DMS 273 (cell line): Measurements from ENCODE around the gene KBTBD13.
"Not testable (repeated sequence)": the region's sequence is repeated elsewhere in the genome, so short reads cannot be mapped to it uniquely, and the experiment has no call there.

ENCODE experiments used
- DNase-seq: peaks from one replicate; lab custom pipeline; 2025; ENCODE audit not compliant: unreplicated experiment; lab: John Stamatoyannopoulos, UW

KBTBD13 gene

GRCh38 chr15:65087873-65088642, 11.5 kb downstream of the KBTBD13 start:
- no peak for DNase-seq

DNA sequence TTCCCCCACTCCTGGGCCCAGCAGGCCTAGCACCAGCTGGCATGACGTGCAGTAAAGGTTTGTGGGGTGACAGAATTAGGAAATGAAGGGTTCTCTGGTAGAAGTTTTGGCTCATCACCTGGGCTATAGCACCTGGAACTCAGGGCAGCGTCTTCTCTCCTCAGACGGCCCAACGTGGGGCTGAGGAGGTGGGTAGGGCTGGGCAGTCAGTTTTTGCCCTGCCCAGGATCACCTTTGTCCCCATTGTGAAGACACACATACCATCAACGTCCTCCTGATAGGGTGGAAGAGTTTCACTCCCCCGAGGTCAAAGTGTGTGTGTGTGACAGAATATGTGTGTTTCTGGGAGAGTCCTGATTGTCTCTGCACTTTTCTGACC, 12.1 kb downstream of the KBTBD13 start:
- no peak for DNase-seq

- no peak for DNase-seq
Measured at GRCh38 chr15:65089206-65089824, 12.8 kb downstream of the KBTBD13 start.

GRCh38 chr15:65091946-65092770, 15.6 kb downstream of the KBTBD13 start:
- no peak for DNase-seq

DNA sequence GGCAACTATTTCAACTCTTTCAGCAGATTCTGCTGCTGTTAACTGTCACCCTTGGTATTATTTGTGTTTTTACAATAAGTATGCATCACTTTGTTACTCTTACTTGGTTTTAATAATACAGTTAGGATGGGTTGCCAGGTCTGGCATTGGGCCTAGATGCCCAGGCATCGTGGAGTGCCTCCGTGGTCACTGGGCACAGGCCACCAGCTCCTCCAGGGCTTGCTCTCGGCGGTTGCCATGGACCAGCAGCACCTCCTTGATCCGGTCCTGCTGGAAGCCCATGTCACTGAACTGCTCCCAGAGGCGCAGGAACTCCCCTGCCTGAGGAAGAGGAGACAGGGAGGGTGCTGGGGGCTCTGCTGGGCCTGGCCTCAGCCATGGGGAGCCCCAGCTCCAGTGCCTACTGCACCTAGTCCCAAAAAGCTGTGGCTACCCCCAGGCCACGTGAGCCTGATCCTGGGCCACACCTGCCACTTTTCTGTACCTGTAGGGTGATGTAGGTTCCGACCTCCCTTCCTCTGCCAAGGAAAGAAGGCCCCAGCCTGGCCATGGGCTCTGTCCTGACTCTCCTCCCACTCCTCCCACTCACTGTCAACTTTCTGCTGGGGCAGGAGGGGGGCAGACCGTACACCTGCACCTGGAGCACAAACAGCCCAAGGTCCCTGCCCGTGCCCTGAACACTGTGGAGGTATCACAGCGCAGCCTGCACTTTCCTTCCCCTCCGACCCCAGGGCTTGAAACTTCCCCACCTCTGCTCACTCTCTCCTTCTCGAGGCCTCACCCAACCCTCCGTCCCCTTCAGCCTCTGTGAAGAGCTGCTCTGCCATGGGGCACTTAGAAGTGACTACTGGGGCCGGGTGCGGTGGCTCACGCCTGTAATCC, 16.6 kb downstream of the KBTBD13 start:
- DNase-seq, result no peak

DNA sequence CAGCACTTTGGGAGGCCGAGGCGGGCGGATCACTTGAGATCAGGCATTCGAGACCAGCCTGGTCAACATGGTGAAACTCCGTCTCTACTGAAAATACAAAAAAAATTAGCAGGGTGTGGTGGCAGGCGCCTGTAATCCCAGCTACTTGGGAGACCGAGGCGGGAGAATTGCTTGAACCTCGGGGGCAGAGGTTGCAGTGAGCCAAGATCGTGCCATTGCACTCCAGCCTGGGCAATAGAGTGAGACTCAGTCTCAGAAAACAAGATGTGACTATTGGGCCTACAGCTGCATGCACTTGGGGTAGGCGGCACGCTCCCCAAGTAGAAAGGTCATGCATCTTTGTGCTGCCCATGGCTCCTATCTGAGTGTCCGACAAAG, 17.2 kb downstream of the KBTBD13 start:
- DNase-seq, result not testable (repeated sequence)

DNA sequence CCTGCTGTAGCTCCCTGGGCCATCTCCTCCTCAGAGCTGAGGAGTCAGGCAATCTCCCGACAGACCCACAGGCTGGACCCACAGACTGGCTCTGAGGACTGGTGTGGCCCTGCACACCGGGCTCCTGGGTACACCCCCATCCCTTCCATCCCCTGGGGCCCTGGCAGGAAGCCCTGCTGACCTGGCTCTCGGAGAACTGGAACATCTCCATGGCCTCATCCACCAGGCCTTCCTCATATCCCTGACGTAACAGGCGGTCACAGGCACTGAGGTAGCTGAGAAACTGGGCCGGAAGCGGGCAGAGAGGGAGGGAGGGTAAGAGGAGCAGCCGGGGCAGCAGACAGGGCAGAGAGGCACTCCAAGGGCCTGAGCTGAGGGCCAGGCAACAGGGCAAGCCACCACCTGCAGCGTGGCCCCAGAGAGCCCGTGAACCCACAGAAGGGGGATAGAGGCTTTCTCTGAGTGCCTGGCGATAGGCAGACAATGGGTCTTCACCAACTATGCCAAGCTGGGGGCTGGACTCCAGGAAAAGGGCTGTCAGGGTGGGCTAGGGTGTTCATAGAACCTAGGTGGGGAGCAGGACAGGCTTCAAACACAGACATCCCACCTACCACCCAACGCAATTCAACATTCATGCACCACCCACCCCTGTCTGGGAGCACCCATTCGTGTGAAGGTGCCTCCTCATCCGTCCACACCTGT, 17.9 kb downstream of the KBTBD13 start:
- DNase-seq, result no peak

DNA sequence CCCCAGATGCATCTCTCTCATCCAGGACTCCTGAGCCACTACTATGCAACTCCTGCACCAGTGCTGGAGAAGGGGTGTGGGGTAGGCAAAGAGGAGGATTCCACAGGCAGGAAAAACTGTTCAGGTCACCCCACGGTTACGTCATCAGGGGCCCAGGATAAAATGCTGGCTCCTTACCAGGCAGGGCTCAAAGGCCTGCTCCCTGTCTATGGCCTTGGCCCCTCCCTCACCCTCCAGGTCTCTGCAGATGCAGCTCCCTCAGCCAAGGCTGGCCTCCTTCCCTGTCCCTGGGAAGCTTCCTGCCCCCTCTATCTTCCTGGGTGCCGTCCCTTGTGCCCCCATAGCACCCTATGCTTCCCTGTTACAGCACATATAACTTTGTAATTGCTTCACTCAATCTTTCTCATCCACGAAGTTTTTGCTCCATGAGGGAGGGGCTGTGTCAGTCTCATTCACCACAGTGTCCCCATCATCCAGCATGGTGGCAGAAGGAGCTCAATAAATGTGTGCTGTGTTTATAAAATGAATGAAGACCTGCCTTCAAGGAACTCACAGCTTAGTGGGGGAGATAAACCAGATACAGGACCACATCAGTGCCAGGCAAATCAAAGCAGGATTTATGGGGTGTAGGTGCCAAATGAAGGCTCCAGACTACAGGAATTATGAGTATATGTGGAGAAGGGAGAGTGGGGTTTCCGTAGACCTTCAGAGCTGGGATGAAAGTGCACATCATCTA, 18.6 kb downstream of the KBTBD13 start:
- no peak for DNase-seq

- no peak for DNase-seq
Measured at GRCh38 chr15:65095747-65096104, 19.2 kb downstream of the KBTBD13 start.

- DNase-seq, result peak; percentile 7
Measured at GRCh38 chr15:65096481-65097385, 20.2 kb downstream of the KBTBD13 start.

- DNase-seq, result no peak
Measured at GRCh38 chr15:65097651-65098263, 21.2 kb downstream of the KBTBD13 start.

GRCh38 chr15:65099336-65099735, 22.8 kb downstream of the KBTBD13 start:
- no peak for DNase-seq

DNA sequence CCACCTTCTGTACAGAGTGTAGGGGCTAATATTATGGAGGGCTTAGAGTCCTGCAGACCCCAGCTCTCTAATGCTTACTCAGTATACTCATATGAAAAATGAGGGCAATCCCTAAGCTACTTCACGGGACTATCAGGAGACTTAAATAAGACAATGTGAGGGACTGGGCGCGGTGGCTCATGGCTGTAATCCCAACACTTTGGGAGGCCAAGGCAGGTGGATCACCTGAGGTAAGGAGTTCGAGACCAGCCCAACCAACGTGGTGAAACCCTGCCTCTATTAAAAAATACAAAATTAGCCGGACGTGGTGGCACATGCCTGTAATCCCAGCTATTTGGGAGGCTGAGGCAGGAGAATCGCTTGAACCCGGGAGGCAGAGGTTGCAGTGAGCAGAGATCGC, 23.3 kb downstream of the KBTBD13 start:
- not testable (repeated sequence) for DNase-seq

DNA sequence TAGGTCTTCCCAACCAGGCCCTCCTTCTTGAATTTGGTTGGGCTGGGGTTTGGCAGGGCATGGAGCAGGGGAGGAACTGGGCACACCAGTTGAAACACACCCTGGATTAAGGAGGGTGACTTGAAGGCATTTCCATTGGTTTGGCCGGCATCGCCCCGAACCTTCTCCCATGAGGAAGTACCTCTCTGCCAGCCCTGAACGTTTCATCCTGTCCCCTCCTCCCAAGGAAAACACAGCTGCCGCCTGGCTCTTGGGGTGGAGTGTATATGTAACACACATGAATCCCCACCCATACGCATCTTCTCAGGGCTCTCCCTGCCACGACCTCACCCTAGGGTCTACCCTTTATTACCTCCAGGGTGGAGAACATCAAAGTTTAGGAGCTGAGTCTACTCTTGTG, 23.9 kb downstream of the KBTBD13 start:
- DNase-seq, result no peak

DNA sequence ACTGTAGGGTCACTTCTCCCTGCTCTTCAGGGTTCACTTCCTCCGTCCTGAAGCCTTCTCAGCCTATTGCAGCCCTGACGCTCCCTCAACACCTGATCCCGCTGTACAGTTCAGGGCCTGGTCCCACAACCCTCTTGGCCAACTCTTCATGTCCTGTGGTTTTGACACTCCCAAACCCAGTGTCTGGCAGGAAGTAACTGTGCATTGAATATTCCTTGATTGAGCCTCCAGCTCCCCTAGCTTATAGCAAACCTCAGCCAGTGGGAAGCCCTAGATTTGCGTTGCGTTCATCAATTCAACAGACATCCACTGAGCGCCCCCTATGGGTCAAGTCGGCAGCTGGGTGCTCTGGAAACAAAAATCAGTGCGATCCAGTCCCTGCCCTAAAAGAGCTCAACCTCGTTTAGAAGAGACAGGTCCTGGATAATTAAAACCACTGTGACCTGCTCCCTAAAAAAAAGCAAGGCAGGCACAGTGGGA, 24.9 kb downstream of the KBTBD13 start:
- DNase-seq, result peak; percentile 62

DNA sequence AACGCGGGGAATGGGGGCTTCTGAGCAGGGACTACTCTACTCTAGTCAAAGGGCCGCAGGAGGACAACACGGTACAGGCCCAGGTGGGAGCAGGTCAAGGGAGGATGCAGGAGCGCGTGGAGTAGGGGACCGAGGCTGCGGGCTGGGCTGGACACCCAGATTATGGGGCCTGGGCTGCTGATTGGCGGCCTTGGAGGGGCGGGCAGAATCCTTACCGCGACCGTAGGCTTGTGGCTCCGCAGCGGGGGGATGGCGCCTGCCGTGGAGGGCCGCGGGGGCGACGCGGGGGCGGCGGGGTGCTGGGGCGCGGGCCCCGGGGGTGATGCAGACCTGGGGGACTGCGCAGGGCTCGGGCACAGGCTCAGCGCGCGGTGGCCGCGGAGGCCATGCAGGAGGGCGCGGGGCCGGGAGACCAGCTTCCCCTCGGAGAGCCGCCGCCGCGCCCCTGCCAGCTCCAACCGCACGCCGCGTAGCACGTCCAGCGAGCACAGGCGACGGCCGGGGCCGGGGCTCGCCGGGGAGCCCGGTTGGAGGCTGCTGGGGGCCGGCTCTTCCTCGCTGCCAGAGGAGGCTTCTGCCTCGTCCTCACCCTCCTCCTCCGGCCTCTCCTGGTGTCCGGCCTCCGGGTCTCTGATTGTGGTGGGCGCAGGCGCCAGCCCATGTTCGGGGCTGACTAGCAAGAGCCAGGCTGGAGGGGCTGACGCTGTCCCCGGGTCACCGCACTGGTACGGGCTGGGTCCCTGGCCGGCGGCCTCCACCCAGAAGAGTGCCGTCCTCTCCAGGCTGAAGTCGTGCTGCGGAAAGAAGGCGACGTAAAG, 25.6 kb downstream of the KBTBD13 start:
- DNase-seq, result no peak

- no peak for DNase-seq
Measured at GRCh38 chr15:65102912-65103311, 26.4 kb downstream of the KBTBD13 start.
